Gastrocnemius medialis (tissue), 4 donors: ENCODE results near the gene STX19. TPM values are rescaled to one million over a fixed set of nuclear protein-coding genes. Genes with fewer than 3 reads are reported as not detected.
A peak's percentile ranks its signal among the peaks of the same experiment; 100 is the strongest.

ENCODE experiments used
- ATAC-seq, 2 donors: fragments of 150-250 bp; one replicate each; pipeline ENCODE4 v1.9.1; 2016
- DNase-seq, 2 donors: peaks; one replicate each; pipeline ENCODE4 v3.0.0-alpha.2; 2019
- H3K27ac ChIP-seq, 4 donors: fragments of 200-600 bp; sonication (generic); 1 replicate in 1 of 4; 2 replicates in 3 of 4; pipeline ENCODE4 v1.5.1; 2016 to 2018; ENCODE audit warnings: mild to moderate bottlenecking in 2 of 4, moderate library complexity in 1 of 4
- H3K27me3 ChIP-seq, 3 donors: fragments of 200-600 bp; sonication (generic) in 2 of 3; 1 replicate in 1 of 3; 2 replicates in 2 of 3; pipeline versions ENCODE4 v1.5.1 to v1.6.0; 2016 to 2019; ENCODE audit warnings: mild to moderate bottlenecking in 1 of 3, moderate library complexity in 1 of 3
- H3K36me3 ChIP-seq, 2 donors: fragments of 200-600 bp; sonication (generic) in 1 of 2; one replicate each; pipeline ENCODE4 v1.5.1; 2017 to 2018
- H3K4me1 ChIP-seq, 2 donors: fragments of 200-600 bp; sonication (generic) in 1 of 2; one replicate each; pipeline ENCODE4 v1.5.1; 2016 to 2017; ENCODE audit warnings: mild to moderate bottlenecking in 2 of 2
- H3K4me3 ChIP-seq, 4 donors: fragments of 200-600 bp; sonication (generic) in 3 of 4; 1 replicate in 1 of 4; 2 replicates in 3 of 4; pipeline ENCODE4 v1.5.1; 2016 to 2019; ENCODE audit warnings: mild to moderate bottlenecking in 2 of 4
- H3K9me3 ChIP-seq, 3 donors: fragments of 200-600 bp; sonication (generic) in 2 of 3; 1 replicate in 1 of 3; 2 replicates in 2 of 3; pipeline ENCODE4 v1.5.1; 2016 to 2019
- POLR2A ChIP-seq, 2 donors: fragments of 450-650 bp; IDR thresholded peaks; one replicate each; pipeline ENCODE4 v1.6.1; 2017; ENCODE audit warnings: antibody characterized with exemption in 2 of 2, mild to moderate bottlenecking in 2 of 2, moderate library complexity in 2 of 2
- in situ Hi-C, 4 donors: fragments of 200-750 bp; cut with MboI; loops; one replicate each; pipeline versions ENCODE4 v1.15.0 to v1.8.0; 2017; ENCODE audit warnings: low sequenced_read_pairs in 4 of 4
- intact Hi-C: fragments of 100-400 bp; cut with DNase I; formaldehyde crosslinking; loops from one replicate; pipeline ENCODE4 v1.15.1; 2023; ENCODE audit warnings: low total_unique reads
- total RNA-seq, 4 donors: library from RNA; depleted of rRNA; stranded (reverse); fragments of >200 nt; gene quantifications; one replicate each; pipeline versions ENCODE4 v1.1.0 to v1.2.3, GENCODE V29; 2016
- TF ChIP-seq, protein P1 (sequence below), 5 experiments: fragments of 450-650 bp in 3 of 5; fragments of 200-600 bp in 2 of 5; sonication (generic) in 2 of 5; IDR thresholded peaks in 4 of 5; conservative IDR thresholded peaks in 1 of 5; 1 replicate in 4 of 5; 2 replicates in 1 of 5; pipeline ENCODE4 v1.5.1; 2016 to 2019; ENCODE audit warnings: antibody characterized with exemption in 5 of 5, mild to moderate bottlenecking in 3 of 5, moderate library complexity in 3 of 5

Gene STX19
- total RNA-seq, 4 donors from 2014 or later, result not detected

DNA sequence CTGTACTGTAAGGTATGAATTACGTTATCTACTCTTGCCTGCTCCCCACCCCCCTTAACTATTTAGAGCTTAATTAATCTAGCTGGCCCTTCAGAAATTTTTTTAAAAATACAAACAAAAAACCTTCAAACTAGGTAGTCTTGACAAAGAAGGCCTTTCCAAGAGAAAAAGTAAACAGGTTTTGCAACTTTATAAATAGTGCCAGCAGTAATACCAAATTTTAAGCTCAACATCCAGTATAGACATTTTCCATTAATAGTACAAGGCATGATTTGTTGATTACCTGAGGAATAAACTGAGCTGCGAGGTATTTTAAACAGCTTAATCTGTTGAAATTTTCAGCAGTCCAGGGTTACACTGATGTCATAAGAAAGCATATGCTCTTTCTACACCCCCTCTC, 20.1 kb downstream of the STX19 start:
- Histone ChIP-seq H3K9me3 (no peaks in the 10 kb centered on the region), H3K27me3 (no peaks in the 10 kb centered on the region), H3K4me1 (peaks cover 0 to 4% of the 10 kb centered on the region in 2 donors), H3K27ac (no peak overlapping the region), H3K36me3 (no peaks in the 10 kb centered on the region), H3K4me3 (no peak overlapping the region)
- intact Hi-C loops (no loop called here), in situ Hi-C loops (loop anchor here in 2 of 4 donors (10.0 kb wide), 1 partner anchor 57 kb away; the partner anchor contains the start of genes DHFR2 (in 2 of the 2) and NSUN3 (in 2 of the 2))
- ATAC-seq, result no peak
- TF ChIP-seq, protein P1, sequence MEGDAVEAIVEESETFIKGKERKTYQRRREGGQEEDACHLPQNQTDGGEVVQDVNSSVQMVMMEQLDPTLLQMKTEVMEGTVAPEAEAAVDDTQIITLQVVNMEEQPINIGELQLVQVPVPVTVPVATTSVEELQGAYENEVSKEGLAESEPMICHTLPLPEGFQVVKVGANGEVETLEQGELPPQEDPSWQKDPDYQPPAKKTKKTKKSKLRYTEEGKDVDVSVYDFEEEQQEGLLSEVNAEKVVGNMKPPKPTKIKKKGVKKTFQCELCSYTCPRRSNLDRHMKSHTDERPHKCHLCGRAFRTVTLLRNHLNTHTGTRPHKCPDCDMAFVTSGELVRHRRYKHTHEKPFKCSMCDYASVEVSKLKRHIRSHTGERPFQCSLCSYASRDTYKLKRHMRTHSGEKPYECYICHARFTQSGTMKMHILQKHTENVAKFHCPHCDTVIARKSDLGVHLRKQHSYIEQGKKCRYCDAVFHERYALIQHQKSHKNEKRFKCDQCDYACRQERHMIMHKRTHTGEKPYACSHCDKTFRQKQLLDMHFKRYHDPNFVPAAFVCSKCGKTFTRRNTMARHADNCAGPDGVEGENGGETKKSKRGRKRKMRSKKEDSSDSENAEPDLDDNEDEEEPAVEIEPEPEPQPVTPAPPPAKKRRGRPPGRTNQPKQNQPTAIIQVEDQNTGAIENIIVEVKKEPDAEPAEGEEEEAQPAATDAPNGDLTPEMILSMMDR (IDR thresholded peaks at IDR 0.05 in 4 of 5, conservative IDR thresholded peaks at IDR 0.05 in 1 of 5), result no peak
- no peak for TF ChIP-seq POLR2A (IDR thresholded peaks at IDR 0.05)
- no peak for DNase-seq

GRCh38 chr3:94004301-94004910, 24.0 kb downstream of the STX19 start:
- no peak overlapping the region for H3K27ac ChIP-seq
- no peaks in the 10 kb centered on the region for H3K9me3 ChIP-seq
- H3K27me3 ChIP-seq, result no peaks in the 10 kb centered on the region
- DNase-seq (no peak), ATAC-seq (peak; percentile 73 to 84)
- peak overlapping the region; percentile 21 to 47 (median 30) for H3K4me3 ChIP-seq
- H3K36me3 ChIP-seq, result no peaks in the 10 kb centered on the region
- in situ Hi-C loops, result loop anchor here in 2 of 4 donors (10.0 kb wide), 1 partner anchor 60 kb away; the partner anchor contains the start of genes DHFR2 (in 2 of the 2) and NSUN3 (in 2 of the 2)
- intact Hi-C loops, result loop anchor here (1.0 kb wide), 1 partner anchor 65 kb away; no protein-coding TSS in a partner anchor
- H3K4me1 ChIP-seq, result peaks cover 0 to 4% of the 10 kb centered on the region in 2 donors
- no peak for TF ChIP-seq POLR2A (IDR thresholded peaks at IDR 0.05)
- TF ChIP-seq, protein P1 (IDR thresholded peaks at IDR 0.05 in 4 of 5, conservative IDR thresholded peaks at IDR 0.05 in 1 of 5), result peak in 4 of 5 experiments; percentile 20 to 74 (median 65)

DNA sequence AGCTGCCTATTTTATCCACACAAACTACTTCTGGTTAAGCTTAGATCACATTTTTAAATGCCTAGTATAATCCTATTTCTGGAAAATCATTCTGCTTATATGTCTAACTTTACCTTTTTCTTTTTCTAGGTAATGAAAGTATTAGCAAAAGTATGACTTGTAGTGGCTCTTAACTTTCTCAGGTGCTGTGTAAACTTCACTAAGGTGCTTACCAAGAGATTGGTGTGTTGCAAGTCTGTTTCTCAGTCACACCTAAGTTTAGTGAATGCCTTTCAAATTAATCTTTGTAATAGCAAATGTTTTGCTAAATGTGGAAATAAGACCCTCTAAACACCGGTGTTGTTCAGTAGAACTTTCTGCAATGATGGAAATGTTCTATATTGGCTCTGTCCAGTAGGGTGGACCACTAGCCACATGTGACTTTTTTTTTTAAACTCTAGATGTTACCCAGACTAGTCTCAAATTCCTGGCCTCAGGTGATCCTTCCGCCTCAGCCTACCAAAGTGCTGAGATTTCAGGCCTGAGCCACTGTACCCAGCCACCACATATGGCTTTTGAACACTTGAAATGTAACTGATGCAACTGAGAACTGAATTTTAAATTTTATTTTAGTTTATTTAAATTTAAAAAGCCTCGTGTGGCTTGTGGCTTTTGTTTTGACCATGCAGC, 26.4 kb downstream of the STX19 start:
- intact Hi-C loops, result no loop called here
- in situ Hi-C loops, result loop anchor here in 2 of 4 donors (10.0 kb wide), 1 partner anchor 63 kb away; the partner anchor contains the start of genes DHFR2 (in 2 of the 2) and NSUN3 (in 2 of the 2)
- Histone ChIP-seq H3K27ac (no peak overlapping the region), H3K4me1 (peaks cover 0 to 4% of the 10 kb centered on the region in 2 donors), H3K9me3 (no peaks in the 10 kb centered on the region), H3K27me3 (no peaks in the 10 kb centered on the region), H3K4me3 (no peak overlapping the region), H3K36me3 (no peaks in the 10 kb centered on the region)
- TF ChIP-seq, protein P1 (IDR thresholded peaks at IDR 0.05 in 4 of 5, conservative IDR thresholded peaks at IDR 0.05 in 1 of 5), result no peak
- TF ChIP-seq POLR2A (IDR thresholded peaks at IDR 0.05), result no peak
- ATAC-seq (no peak), DNase-seq (no peak)

DNA sequence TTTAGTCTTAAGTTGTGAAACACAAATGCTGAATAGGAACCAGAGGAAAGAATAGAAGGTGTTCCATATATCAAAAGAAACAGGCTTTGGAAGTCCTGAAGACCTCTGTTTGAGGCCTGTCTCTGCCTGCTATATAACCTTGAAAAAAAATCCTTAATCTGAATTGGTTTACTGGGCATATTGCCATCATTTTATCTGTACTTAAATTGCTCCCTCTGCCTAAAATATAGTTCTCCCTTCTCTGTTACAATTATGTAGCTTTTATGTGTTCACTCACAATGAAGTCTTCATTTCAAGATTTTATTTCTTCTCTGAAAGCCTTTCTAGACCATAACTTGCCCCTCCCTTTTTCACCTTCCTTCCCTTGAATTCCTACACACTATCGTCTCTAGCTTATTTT, 27.2 kb downstream of the STX19 start:
- no peaks in the 10 kb centered on the region for H3K9me3 ChIP-seq
- no peaks in the 10 kb centered on the region for H3K27me3 ChIP-seq
- intact Hi-C loops (no loop called here), in situ Hi-C loops (loop anchor here in 2 of 4 donors (10.0 kb wide), 1 partner anchor 64 kb away; the partner anchor contains the start of genes DHFR2 (in 2 of the 2) and NSUN3 (in 2 of the 2))
- H3K27ac ChIP-seq, result no peak overlapping the region
- no peak overlapping the region for H3K4me3 ChIP-seq
- DNase-seq (no peak), ATAC-seq (no peak)
- H3K4me1 ChIP-seq, result peaks cover 0 to 4% of the 10 kb centered on the region in 2 donors
- H3K36me3 ChIP-seq, result no peaks in the 10 kb centered on the region
- TF ChIP-seq, protein P1 (IDR thresholded peaks at IDR 0.05 in 4 of 5, conservative IDR thresholded peaks at IDR 0.05 in 1 of 5), result no peak
- TF ChIP-seq POLR2A (IDR thresholded peaks at IDR 0.05), result no peak
